Fibroblast of mammary gland (primary cell): ENCODE results near the gene ERN2.
"Not testable (repeated sequence)": the region's sequence is repeated elsewhere in the genome, so short reads cannot be mapped to it uniquely, and the experiment has no call there.

Experiments
- DNase-seq: peaks from one replicate; pipeline ENCODE4 v3.0.0-alpha.2; 2010; ENCODE audit warnings: low read depth
- H3K4me3 ChIP-seq: 2 replicates; pipeline ENCODE4 v1.5.1; 2011; ENCODE audit warnings: low read depth, mild to moderate bottlenecking, low read length, moderate library complexity; ENCODE audit not compliant: control insufficient read depth
- CTCF ChIP-seq: conservative IDR thresholded peaks from 2 replicates; pipeline ENCODE4 v1.5.1; 2011; ENCODE audit warnings: low read depth, low read length, inconsistent platforms; ENCODE audit not compliant: control insufficient read depth, insufficient read depth

The ERN2 gene

GRCh38 chr16:23748630-23749029, 35.6 kb upstream of the ERN2 start:
- no peak overlapping the region for H3K4me3 ChIP-seq
- TF ChIP-seq CTCF: no peak
- DNase-seq: no peak

GRCh38 chr16:23745263-23745662, 32.2 kb upstream of the ERN2 start:
- no peak for DNase-seq
- no peak for TF ChIP-seq CTCF
- no peak overlapping the region for H3K4me3 ChIP-seq

GRCh38 chr16:23742766-23743165, 29.7 kb upstream of the ERN2 start:
- DNase-seq: no peak
- no peak for TF ChIP-seq CTCF

GRCh38 chr16:23741675-23742303, 28.8 kb upstream of the ERN2 start:
- DNase-seq: no peak
- TF ChIP-seq CTCF: no peak
- no peak overlapping the region for H3K4me3 ChIP-seq

More at GRCh38 chr16:23742766-23743165, 29.7 kb upstream of the ERN2 start:
- H3K4me3 ChIP-seq: no peak overlapping the region

GRCh38 chr16:23739516-23739915, 26.5 kb upstream of the ERN2 start:
- DNase-seq: no peak
- H3K4me3 ChIP-seq: no peak overlapping the region
- TF ChIP-seq CTCF: no peak

GRCh38 chr16:23737423-23738028, 24.5 kb upstream of the ERN2 start:
- not testable (repeated sequence) for DNase-seq, H3K4me3 ChIP-seq

GRCh38 chr16:23734176-23734893, 21.3 kb upstream of the ERN2 start:
- TF ChIP-seq CTCF: no peak
- no peak for DNase-seq
- no peak overlapping the region for H3K4me3 ChIP-seq
